MV-4-11 (cell line): Measurements from ENCODE around the gene ZNF839.
A peak's percentile ranks its signal among the peaks of the same experiment; 100 is the strongest.

Experiments used
- DNase-seq: peaks from one replicate; lab custom pipeline; 2025; lab: John Stamatoyannopoulos, UW

Gene ZNF839

DNA sequence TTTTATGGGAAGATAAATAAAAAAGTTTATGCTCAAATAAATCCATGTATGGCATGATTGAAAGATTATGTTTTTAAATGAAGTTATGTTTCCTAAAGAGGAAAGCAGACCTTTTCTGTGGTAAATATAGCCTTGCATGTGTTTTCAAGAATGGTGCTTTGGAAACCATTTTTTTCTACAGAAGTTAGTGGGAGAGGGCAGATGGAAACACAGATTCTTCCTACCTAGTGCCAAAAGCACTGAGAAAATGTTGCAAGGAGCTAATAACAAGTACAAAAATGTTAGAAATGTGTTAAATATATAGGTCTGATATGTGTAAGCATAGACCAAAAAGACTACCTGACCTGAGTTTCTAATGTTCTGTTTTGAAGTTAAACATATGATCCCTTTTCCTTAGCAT lies 67.5 kb downstream of the ZNF839 start:
- no peak for DNase-seq

DNA sequence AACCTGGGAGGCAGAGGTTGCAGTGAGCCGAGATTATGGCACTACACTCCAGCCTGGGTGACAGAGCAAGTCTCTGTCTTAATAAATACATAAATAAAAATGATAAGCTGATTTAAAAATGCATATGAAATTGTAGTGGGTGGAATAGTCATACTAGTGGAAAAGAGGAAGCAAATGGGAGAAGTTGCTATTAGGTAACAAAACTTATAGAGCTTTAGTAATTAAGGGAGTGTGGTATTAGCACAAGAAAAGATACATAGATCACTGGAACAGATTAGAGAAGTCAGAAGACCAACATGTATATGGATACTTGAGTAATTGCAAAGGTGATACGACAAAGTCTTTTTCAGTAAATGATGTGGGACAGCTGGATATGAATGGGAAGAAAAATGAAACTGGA lies 69.7 kb downstream of the ZNF839 start:
- DNase-seq, result peak; percentile 68

DNA sequence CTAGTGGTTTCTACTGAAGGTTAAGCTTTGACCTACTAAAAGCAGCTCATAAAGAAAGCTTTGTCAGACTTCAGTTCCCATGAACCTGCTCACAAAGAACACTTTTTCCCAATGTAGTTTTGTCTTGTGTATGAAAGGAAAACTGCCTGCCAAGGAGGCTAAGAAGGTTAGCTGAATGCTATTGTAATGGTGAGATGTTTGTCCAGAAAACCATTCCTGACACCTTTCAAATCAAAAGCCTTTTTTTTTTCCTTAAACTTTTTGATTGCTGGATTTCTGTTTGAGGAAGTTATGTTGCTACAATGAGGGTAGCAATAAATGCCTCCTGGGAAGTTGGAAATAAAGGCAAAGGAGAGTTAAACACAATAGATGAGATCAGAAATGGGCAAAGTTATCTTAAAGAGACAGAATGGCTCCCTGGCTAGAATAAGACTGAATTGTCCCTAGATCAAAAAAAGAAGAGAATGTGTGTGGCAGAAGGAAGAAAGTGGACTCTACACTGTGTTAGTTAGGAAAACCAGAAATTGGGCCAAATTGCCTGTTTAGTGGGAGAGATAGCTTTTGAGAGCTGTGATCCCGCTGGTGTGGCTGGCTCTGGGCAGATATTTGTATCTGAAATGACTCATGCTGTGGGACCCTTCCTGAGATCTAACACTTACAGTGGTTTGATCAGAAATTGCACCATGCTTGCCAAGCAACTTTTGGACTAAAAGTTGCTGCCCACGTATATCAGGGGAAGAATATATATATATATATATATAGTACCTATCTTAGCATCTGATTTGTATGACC lies 70.7 kb downstream of the ZNF839 start:
- DNase-seq, result no peak
